Ascending aorta (tissue), 2 donors: ENCODE data around the gene GPALPP1. TPM values are rescaled to one million over a fixed set of nuclear protein-coding genes. Genes with fewer than 3 reads are reported as not detected.
"Not testable (repeated sequence)": the region's sequence is repeated elsewhere in the genome, so short reads cannot be mapped to it uniquely, and the experiment has no call there.

Experiments used
- DNase-seq, 2 donors: peaks; one replicate each; pipeline ENCODE4 v3.0.0-alpha.2; 2019; ENCODE audit warnings: low spot score in 2 of 2
- H3K27ac ChIP-seq, 2 donors: fragments of 200-600 bp; sonication (generic); one replicate each; pipeline ENCODE4 v1.5.1; 2016 to 2017; ENCODE audit warnings: mild to moderate bottlenecking in 1 of 2
- H3K27me3 ChIP-seq: fragments of 200-600 bp; sonication (generic); one replicate; pipeline ENCODE4 v1.5.1; 2017
- H3K36me3 ChIP-seq, 2 donors: fragments of 200-600 bp; sonication (generic); one replicate each; pipeline ENCODE4 v1.5.1; 2016
- H3K4me1 ChIP-seq, 2 donors: fragments of 200-600 bp; sonication (generic); one replicate each; pipeline ENCODE4 v1.5.1; 2016 to 2017; ENCODE audit warnings: mild to moderate bottlenecking in 1 of 2
- H3K4me3 ChIP-seq, 2 donors: fragments of 200-600 bp; sonication (generic); one replicate each; pipeline ENCODE4 v1.5.1; 2016 to 2017; ENCODE audit warnings: mild to moderate bottlenecking in 1 of 2
- H3K9me3 ChIP-seq, 2 donors: fragments of 200-600 bp; sonication (generic); one replicate each; pipeline ENCODE4 v1.5.1; 2016
- intact Hi-C: fragments of 100-400 bp; cut with DNase I; formaldehyde crosslinking; loops from one replicate; pipeline ENCODE4 v1.15.1; 2023
- total RNA-seq: library from RNA; depleted of rRNA; stranded (reverse); fragments of >200 nt; gene quantifications from one replicate; pipeline ENCODE4 v1.1.0, GENCODE V29; 2016
- TF ChIP-seq, protein P1 (sequence below), 3 experiments: fragments of 200-600 bp in 2 of 3; fragments of 450-650 bp in 1 of 3; sonication (generic) in 2 of 3; IDR thresholded peaks; one replicate each; pipeline ENCODE4 v1.5.1; 2016 to 2019; ENCODE audit warnings: antibody characterized with exemption in 3 of 3, mild to moderate bottlenecking in 1 of 3, moderate library complexity in 1 of 3

Gene GPALPP1
- total RNA-seq, 1 donor from 2014 or later = 10.3 TPM

GRCh38 chr13:45007823-45008222 is 18.5 kb downstream of the GPALPP1 start:
- Histone ChIP-seq H3K27ac (no peak overlapping the region), H3K9me3 (no peaks in the 10 kb centered on the region), H3K4me1 (no peaks in the 10 kb centered on the region), H3K36me3 (peaks cover 45 to 67% of the 10 kb centered on the region in 2 donors), H3K4me3 (no peak overlapping the region), H3K27me3 (no peaks in the 10 kb centered on the region)
- TF ChIP-seq, protein P1, sequence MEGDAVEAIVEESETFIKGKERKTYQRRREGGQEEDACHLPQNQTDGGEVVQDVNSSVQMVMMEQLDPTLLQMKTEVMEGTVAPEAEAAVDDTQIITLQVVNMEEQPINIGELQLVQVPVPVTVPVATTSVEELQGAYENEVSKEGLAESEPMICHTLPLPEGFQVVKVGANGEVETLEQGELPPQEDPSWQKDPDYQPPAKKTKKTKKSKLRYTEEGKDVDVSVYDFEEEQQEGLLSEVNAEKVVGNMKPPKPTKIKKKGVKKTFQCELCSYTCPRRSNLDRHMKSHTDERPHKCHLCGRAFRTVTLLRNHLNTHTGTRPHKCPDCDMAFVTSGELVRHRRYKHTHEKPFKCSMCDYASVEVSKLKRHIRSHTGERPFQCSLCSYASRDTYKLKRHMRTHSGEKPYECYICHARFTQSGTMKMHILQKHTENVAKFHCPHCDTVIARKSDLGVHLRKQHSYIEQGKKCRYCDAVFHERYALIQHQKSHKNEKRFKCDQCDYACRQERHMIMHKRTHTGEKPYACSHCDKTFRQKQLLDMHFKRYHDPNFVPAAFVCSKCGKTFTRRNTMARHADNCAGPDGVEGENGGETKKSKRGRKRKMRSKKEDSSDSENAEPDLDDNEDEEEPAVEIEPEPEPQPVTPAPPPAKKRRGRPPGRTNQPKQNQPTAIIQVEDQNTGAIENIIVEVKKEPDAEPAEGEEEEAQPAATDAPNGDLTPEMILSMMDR (IDR thresholded peaks at IDR 0.05) = no peak
- DNase-seq = no peak
- intact Hi-C loops = no loop called here

DNA sequence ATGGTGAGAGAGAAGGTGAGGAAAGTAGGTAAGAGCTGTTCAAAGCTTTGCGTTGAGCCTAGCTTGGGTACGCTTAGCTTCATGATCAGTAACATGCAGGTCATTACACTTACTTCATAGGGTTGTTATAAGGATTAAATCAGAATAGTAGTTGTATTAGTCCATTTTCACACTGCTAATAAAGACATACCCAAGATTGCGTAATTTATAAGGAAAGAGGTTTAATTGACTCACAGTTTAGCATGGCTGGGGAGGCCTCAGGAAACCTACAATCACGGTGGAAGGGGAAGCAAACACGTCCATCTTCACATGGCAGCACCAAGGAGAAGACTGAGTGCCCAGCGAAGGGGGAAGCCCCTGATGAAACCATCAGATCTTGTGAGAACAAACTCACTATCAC is 21.9 kb downstream of the GPALPP1 start:
- TF ChIP-seq, protein P1 (IDR thresholded peaks at IDR 0.05) = no peak
- intact Hi-C loops = no loop called here
- H3K9me3 ChIP-seq = no peaks in the 10 kb centered on the region
- no peaks in the 10 kb centered on the region for H3K4me1 ChIP-seq
- no peaks in the 10 kb centered on the region for H3K27me3 ChIP-seq
- H3K4me3 ChIP-seq = no peak overlapping the region
- H3K36me3 ChIP-seq = peaks cover 48 to 58% of the 10 kb centered on the region in 2 donors
- H3K27ac ChIP-seq = no peak overlapping the region
- DNase-seq = no peak

DNA sequence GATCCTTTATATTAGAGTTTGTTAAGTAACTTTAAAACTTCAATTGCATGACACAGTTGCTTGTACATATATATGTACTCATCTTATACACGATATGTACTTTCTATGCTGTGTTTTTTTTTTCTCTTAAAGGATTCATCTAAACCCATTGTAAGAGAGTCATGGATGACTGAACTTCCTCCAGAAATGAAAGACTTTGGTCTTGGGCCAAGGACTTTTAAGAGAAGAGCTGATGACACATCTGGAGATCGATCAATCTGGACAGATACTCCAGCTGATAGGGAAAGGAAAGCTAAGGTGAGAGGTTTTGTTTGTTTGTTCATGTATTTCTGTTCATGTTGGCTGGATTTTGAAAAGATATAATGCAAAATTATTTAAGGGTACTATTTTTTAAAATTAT is 26.0 kb downstream of the GPALPP1 start:
- intact Hi-C loops = no loop called here
- Histone ChIP-seq H3K36me3 (peaks cover 30 to 58% of the 10 kb centered on the region in 2 donors), H3K9me3 (no peaks in the 10 kb centered on the region), H3K27ac (no peak overlapping the region), H3K4me3 (no peak overlapping the region), H3K4me1 (no peaks in the 10 kb centered on the region), H3K27me3 (no peaks in the 10 kb centered on the region)
- no peak for DNase-seq
- TF ChIP-seq, protein P1 (IDR thresholded peaks at IDR 0.05) = no peak

DNA sequence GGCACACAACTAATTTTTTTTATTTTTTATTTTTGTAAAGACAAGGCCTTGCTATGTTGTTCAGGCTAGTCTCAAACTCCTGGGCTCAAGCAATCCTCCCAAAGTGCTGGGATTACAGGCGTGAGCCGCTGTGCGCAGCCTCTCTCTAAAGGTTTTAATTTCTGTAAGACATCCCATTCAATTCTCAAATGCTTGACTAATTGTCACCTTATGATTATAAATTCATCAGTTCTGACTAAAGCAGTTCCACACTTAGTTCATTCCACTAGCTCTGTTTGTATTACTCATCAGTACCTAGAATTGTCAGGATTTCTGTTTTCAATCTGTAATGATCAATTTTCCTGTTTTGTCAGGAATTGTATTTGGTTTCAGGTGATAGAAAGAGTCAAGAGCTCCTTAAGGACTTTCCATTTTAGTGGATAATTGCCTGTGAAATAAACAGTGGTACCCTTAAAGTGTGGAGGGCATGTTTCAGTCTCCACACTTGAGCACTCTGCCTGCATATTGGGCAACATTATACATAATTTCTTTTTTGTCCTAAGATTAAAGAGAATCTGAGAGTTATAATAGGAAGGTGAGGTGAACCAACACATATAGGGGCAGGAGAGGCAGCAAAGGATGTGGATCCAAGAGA is 27.6 kb downstream of the GPALPP1 start:
- no peaks in the 10 kb centered on the region for H3K4me1 ChIP-seq
- intact Hi-C loops = no loop called here
- TF ChIP-seq, protein P1 (IDR thresholded peaks at IDR 0.05) = no peak
- H3K9me3 ChIP-seq = no peaks in the 10 kb centered on the region
- H3K27ac ChIP-seq = no peak overlapping the region
- no peak for DNase-seq
- no peaks in the 10 kb centered on the region for H3K27me3 ChIP-seq
- peaks cover 31 to 58% of the 10 kb centered on the region in 2 donors for H3K36me3 ChIP-seq
- H3K4me3 ChIP-seq = no peak overlapping the region

GRCh38 chr13:45019981-45020380 is 30.6 kb downstream of the GPALPP1 start:
- H3K27ac ChIP-seq, H3K4me1 ChIP-seq, H3K9me3 ChIP-seq, H3K27me3 ChIP-seq, H3K4me3 ChIP-seq, DNase-seq, intact Hi-C loops: not testable (repeated sequence)
- peaks cover 48 to 80% of the 10 kb centered on the region in 2 donors for H3K36me3 ChIP-seq

- intact Hi-C loops = no loop called here
- no peak overlapping the region for H3K27ac ChIP-seq
- H3K4me1 ChIP-seq = no peaks in the 10 kb centered on the region
- H3K27me3 ChIP-seq = no peaks in the 10 kb centered on the region
- no peaks in the 10 kb centered on the region for H3K9me3 ChIP-seq
- H3K4me3 ChIP-seq = no peak overlapping the region
- TF ChIP-seq, protein P1 (IDR thresholded peaks at IDR 0.05) = no peak
- H3K36me3 ChIP-seq = peaks cover 42 to 68% of the 10 kb centered on the region in 2 donors
- DNase-seq = no peak
Observed at GRCh38 chr13:45021250-45021649, 31.9 kb downstream of the GPALPP1 start.
